Activated CD8-positive, alpha-beta memory T cell treated with anti-CD3 and anti-CD28 coated beads, Interleukin-2, amount 10 ng/mL, durations not matched to agents 7 days and 5 days (primary cell): ENCODE results near the gene CLEC5A. TPM values are rescaled to one million over a fixed set of nuclear protein-coding genes. Genes with fewer than 3 reads are reported as not detected.
"Not testable (repeated sequence)": the region's sequence is repeated elsewhere in the genome, so short reads cannot be mapped to it uniquely, and the experiment has no call there.

Experiments used
- ATAC-seq: fragments of 150-1000 bp; cut with Tn5 transposase; one replicate; pipeline ENCODE4 v1.10.0; 2021; ENCODE audit warnings: moderate library complexity
- CTCF ChIA-PET: fragments of 350-600 bp; sonication (Branson Sonifier 250); formaldehyde crosslinking; loops from one replicate; lab custom pipeline; 2021; ENCODE audit warnings: antibody characterized with exemption; lab: Charles Lee
- DNase-seq: peaks from one replicate; pipeline ENCODE4 v3.0.0-alpha.2; 2020
- H3K27ac Mint-ChIP-seq: one replicate; pipeline ENCODE4 v1.8.0; 2021; ENCODE audit warnings: mild to moderate bottlenecking, mixed read lengths
- H3K27me3 Mint-ChIP-seq: one replicate; pipeline ENCODE4 v1.8.0; 2021; ENCODE audit warnings: mixed read lengths
- H3K36me3 Mint-ChIP-seq: one replicate; pipeline ENCODE4 v1.8.0; 2021; ENCODE audit warnings: mild to moderate bottlenecking, mixed read lengths
- H3K4me1 Mint-ChIP-seq: one replicate; pipeline ENCODE4 v1.8.0; 2021; ENCODE audit warnings: mixed read lengths
- H3K4me3 Mint-ChIP-seq: one replicate; pipeline ENCODE4 v1.8.0; 2021; ENCODE audit warnings: mild to moderate bottlenecking, moderate library complexity, mixed read lengths
- H3K9me3 Mint-ChIP-seq: one replicate; pipeline ENCODE4 v1.8.0; 2022; ENCODE audit warnings: low read depth, mixed read lengths
- total RNA-seq, 2 experiments: library from RNA; stranded (reverse); gene quantifications; one replicate each; pipeline ENCODE4 v1.2.3, GENCODE V29; 2021

CLEC5A gene
- total RNA-seq, 2 experiments from 2014 or later, result not detected

- H3K4me3 Mint-ChIP-seq, result no peak overlapping the region
- no peaks in the 10 kb centered on the region for H3K9me3 Mint-ChIP-seq
- no peaks in the 10 kb centered on the region for H3K36me3 Mint-ChIP-seq
- H3K27me3 Mint-ChIP-seq, result no peaks in the 10 kb centered on the region
- no peak for DNase-seq
- ATAC-seq, result no peak
- H3K27ac Mint-ChIP-seq, result no peak overlapping the region
- CTCF ChIA-PET, result no interaction called here
- no peaks in the 10 kb centered on the region for H3K4me1 Mint-ChIP-seq
These were observed 16.6 kb downstream of the CLEC5A start for GRCh38 chr7:141930211-141930610.

GRCh38 chr7:141928845-141929195 lies 18.0 kb downstream of the CLEC5A start:
- no peaks in the 10 kb centered on the region for H3K36me3 Mint-ChIP-seq
- DNase-seq (no peak), ATAC-seq (no peak)
- H3K27ac Mint-ChIP-seq, result no peak overlapping the region
- no peaks in the 10 kb centered on the region for H3K27me3 Mint-ChIP-seq
- H3K4me1 Mint-ChIP-seq, result no peaks in the 10 kb centered on the region
- no peaks in the 10 kb centered on the region for H3K9me3 Mint-ChIP-seq
- no peak overlapping the region for H3K4me3 Mint-ChIP-seq
- CTCF ChIA-PET, result no interaction called here

GRCh38 chr7:141928146-141928844 lies 18.5 kb downstream of the CLEC5A start:
- Mint-ChIP-seq H3K27ac (no peak overlapping the region), H3K4me3 (no peak overlapping the region), H3K36me3 (no peaks in the 10 kb centered on the region), H3K4me1 (no peaks in the 10 kb centered on the region), H3K27me3 (no peaks in the 10 kb centered on the region), H3K9me3 (no peaks in the 10 kb centered on the region)
- DNase-seq (no peak), ATAC-seq (no peak)
- CTCF ChIA-PET, result no interaction called here

- Mint-ChIP-seq H3K27ac (no peak overlapping the region), H3K27me3 (no peaks in the 10 kb centered on the region), H3K4me3 (no peak overlapping the region), H3K4me1 (no peaks in the 10 kb centered on the region), H3K9me3 (no peaks in the 10 kb centered on the region), H3K36me3 (no peaks in the 10 kb centered on the region)
- DNase-seq, result no peak
- CTCF ChIA-PET, result no interaction called here
- ATAC-seq, result no peak
These were observed 26.5 kb downstream of the CLEC5A start for GRCh38 chr7:141920281-141920680.

- H3K4me3 Mint-ChIP-seq, result no peak within 1 kb of the TSS
- H3K27me3 Mint-ChIP-seq, result peaks cover 4% of the 10 kb centered on the region
- H3K36me3 Mint-ChIP-seq, result no peaks in the 10 kb centered on the region
- no peak within 1 kb of the TSS for H3K27ac Mint-ChIP-seq
- no peaks in the 10 kb centered on the region for H3K4me1 Mint-ChIP-seq
- CTCF ChIA-PET, result no interaction called here
- DNase-seq (no peak), ATAC-seq (no peak)
- H3K9me3 Mint-ChIP-seq, result no peaks in the 10 kb centered on the region
These were observed 30.7 kb downstream of the CLEC5A start, which contains the start of gene OR9A4 for GRCh38 chr7:141916099-141916498. Gene OR9A4 (plus strand): TSS chr7:141916399. CDS start chr7:141918876, 2,477 bp downstream.

- Mint-ChIP-seq H3K4me3 (no peak overlapping the region), H3K27me3 (peaks cover 4% of the 10 kb centered on the region), H3K36me3 (no peaks in the 10 kb centered on the region), H3K27ac (no peak overlapping the region), H3K9me3 (no peaks in the 10 kb centered on the region), H3K4me1 (no peaks in the 10 kb centered on the region)
- no peak for DNase-seq
- CTCF ChIA-PET, result no interaction called here
- no peak for ATAC-seq
These were observed 31.2 kb downstream of the CLEC5A start for GRCh38 chr7:141915565-141915964.

- Mint-ChIP-seq H3K27ac (no peak overlapping the region), H3K4me1 (no peaks in the 10 kb centered on the region), H3K36me3 (no peaks in the 10 kb centered on the region), H3K4me3 (no peak overlapping the region), H3K27me3 (peaks cover 4% of the 10 kb centered on the region), H3K9me3 (no peaks in the 10 kb centered on the region)
- no peak for ATAC-seq
- no peak for DNase-seq
- CTCF ChIA-PET, result no interaction called here
These were observed 35.4 kb downstream of the CLEC5A start for GRCh38 chr7:141911391-141911790.

- no peaks in the 10 kb centered on the region for H3K9me3 Mint-ChIP-seq
- no peak overlapping the region for H3K4me3 Mint-ChIP-seq
- peaks cover 4% of the 10 kb centered on the region for H3K27me3 Mint-ChIP-seq
- no peaks in the 10 kb centered on the region for H3K4me1 Mint-ChIP-seq
- CTCF ChIA-PET, result no interaction called here
- H3K27ac Mint-ChIP-seq, result no peak overlapping the region
- DNase-seq (no peak), ATAC-seq (no peak)
- no peaks in the 10 kb centered on the region for H3K36me3 Mint-ChIP-seq
These were observed 40.5 kb downstream of the CLEC5A start for GRCh38 chr7:141906285-141906684.

- ATAC-seq, H3K4me3 Mint-ChIP-seq, H3K4me1 Mint-ChIP-seq, H3K27ac Mint-ChIP-seq, H3K9me3 Mint-ChIP-seq, CTCF ChIA-PET, H3K36me3 Mint-ChIP-seq, H3K27me3 Mint-ChIP-seq, DNase-seq: not testable (repeated sequence)
These were observed 47.4 kb downstream of the CLEC5A start for GRCh38 chr7:141899366-141899765.

GRCh38 chr7:141891336-141891735 lies 55.4 kb downstream of the CLEC5A start:
- DNase-seq (no peak), ATAC-seq (no peak)
- H3K9me3 Mint-ChIP-seq, result no peaks in the 10 kb centered on the region
- no peaks in the 10 kb centered on the region for H3K27me3 Mint-ChIP-seq
- CTCF ChIA-PET, result no interaction called here
- no peaks in the 10 kb centered on the region for H3K4me1 Mint-ChIP-seq
- H3K27ac Mint-ChIP-seq, result no peak overlapping the region
- H3K4me3 Mint-ChIP-seq, result no peak overlapping the region
- no peaks in the 10 kb centered on the region for H3K36me3 Mint-ChIP-seq

GRCh38 chr7:141889321-141889720 lies 57.5 kb downstream of the CLEC5A start:
- ATAC-seq (no peak), DNase-seq (no peak)
- H3K27me3 Mint-ChIP-seq, result no peaks in the 10 kb centered on the region
- H3K4me1 Mint-ChIP-seq, result no peaks in the 10 kb centered on the region
- H3K36me3 Mint-ChIP-seq, result no peaks in the 10 kb centered on the region
- no peak overlapping the region for H3K27ac Mint-ChIP-seq
- CTCF ChIA-PET, result interaction anchor here (0.9 to 1.5 kb wide), 2 partner anchors 11 to 234 kb away, joined by 3 read pairs; no protein-coding TSS in a partner anchor
- H3K9me3 Mint-ChIP-seq, result no peaks in the 10 kb centered on the region
- H3K4me3 Mint-ChIP-seq, result no peak overlapping the region

GRCh38 chr7:141884539-141885225 lies 62.1 kb downstream of the CLEC5A start:
- Mint-ChIP-seq H3K27me3 (no peaks in the 10 kb centered on the region), H3K4me3 (no peak overlapping the region), H3K27ac (no peak overlapping the region), H3K36me3 (no peaks in the 10 kb centered on the region), H3K4me1 (no peaks in the 10 kb centered on the region), H3K9me3 (no peaks in the 10 kb centered on the region)
- CTCF ChIA-PET, result no interaction called here
- no peak for ATAC-seq
- no peak for DNase-seq

- no peaks in the 10 kb centered on the region for H3K36me3 Mint-ChIP-seq
- no peak overlapping the region for H3K4me3 Mint-ChIP-seq
- peaks cover 4% of the 10 kb centered on the region for H3K9me3 Mint-ChIP-seq
- ATAC-seq (no peak), DNase-seq (no peak)
- no peaks in the 10 kb centered on the region for H3K27me3 Mint-ChIP-seq
- CTCF ChIA-PET, result no interaction called here
- H3K4me1 Mint-ChIP-seq, result no peaks in the 10 kb centered on the region
- no peak overlapping the region for H3K27ac Mint-ChIP-seq
These were observed 65.8 kb downstream of the CLEC5A start for GRCh38 chr7:141880960-141881359.

GRCh38 chr7:141877365-141877764 lies 69.4 kb downstream of the CLEC5A start:
- ATAC-seq (no peak), DNase-seq (no peak)
- Mint-ChIP-seq H3K27ac (no peak overlapping the region), H3K4me1 (no peaks in the 10 kb centered on the region), H3K36me3 (no peaks in the 10 kb centered on the region), H3K9me3 (peaks cover 4% of the 10 kb centered on the region), H3K4me3 (no peak overlapping the region), H3K27me3 (no peaks in the 10 kb centered on the region)
- CTCF ChIA-PET, result no interaction called here
